Measurements from ENCODE around the gene ARFGAP3.

The ARFGAP3 gene

GRCh38 chr22:42871146-42872050 lies 14.3 kb upstream of the ARFGAP3 start:
- Histone ChIP-seq H3K4me1 (ENCODE audit: control insufficient read depth, insufficient read depth, low read length) (peaks cover 12% of the 10 kb centered on the region), H3K9ac (ENCODE audit: low read depth, low read length) (no peak overlapping the region), H3K4me2 (ENCODE audit: low read length) (no peak overlapping the region), H3K4me3 (ENCODE audit: low read length) (no peak overlapping the region), H3K36me3 (ENCODE audit: insufficient read depth, low read length) (peaks cover 33% of the 10 kb centered on the region), H3K27me3 (ENCODE audit: control insufficient read depth, insufficient read depth, low read length) (no peaks in the 10 kb centered on the region), H3K9me3 (replicated peaks; ENCODE audit: low read length) (no peaks in the 10 kb centered on the region)

GRCh38 chr22:42869888-42870480 lies 12.9 kb upstream of the ARFGAP3 start:
- H3K27me3 ChIP-seq (ENCODE audit: control insufficient read depth, insufficient read depth, low read length) = no peaks in the 10 kb centered on the region
- no peak overlapping the region for H3K4me3 ChIP-seq (ENCODE audit: low read length)
- no peaks in the 10 kb centered on the region for H3K9me3 ChIP-seq (replicated peaks; ENCODE audit: low read length)
- H3K36me3 ChIP-seq (ENCODE audit: insufficient read depth, low read length) = peaks cover 32% of the 10 kb centered on the region
- H3K9ac ChIP-seq (ENCODE audit: low read depth, low read length) = no peak overlapping the region
- H3K4me2 ChIP-seq (ENCODE audit: low read length) = no peak overlapping the region
- peaks cover 12% of the 10 kb centered on the region for H3K4me1 ChIP-seq (ENCODE audit: control insufficient read depth, insufficient read depth, low read length)

DNA sequence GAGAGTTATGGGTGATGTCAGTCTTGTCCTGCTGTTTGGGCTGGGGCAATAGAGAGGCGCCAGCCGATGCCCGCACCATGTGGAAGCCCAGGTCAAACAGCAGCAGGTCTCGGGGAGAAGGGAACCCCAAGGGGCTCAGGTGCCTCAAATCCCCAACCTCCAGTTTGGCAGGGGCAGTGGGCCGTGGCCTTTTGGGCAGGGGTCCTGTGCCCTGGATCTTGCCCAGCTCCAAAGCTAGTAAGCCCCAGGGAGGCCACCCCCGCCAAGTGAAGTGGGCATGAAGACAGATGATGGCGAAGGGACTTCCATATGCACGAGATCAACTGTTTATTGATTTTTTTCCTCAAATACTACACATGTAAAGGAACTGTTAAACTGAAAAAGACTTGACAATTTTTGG lies 12.4 kb upstream of the ARFGAP3 start:
- no peak overlapping the region for H3K4me2 ChIP-seq (ENCODE audit: low read length)
- peaks cover 12% of the 10 kb centered on the region for H3K4me1 ChIP-seq (ENCODE audit: control insufficient read depth, insufficient read depth, low read length)
- no peak overlapping the region for H3K9ac ChIP-seq (ENCODE audit: low read depth, low read length)
- peaks cover 31% of the 10 kb centered on the region for H3K36me3 ChIP-seq (ENCODE audit: insufficient read depth, low read length)
- no peaks in the 10 kb centered on the region for H3K9me3 ChIP-seq (replicated peaks; ENCODE audit: low read length)
- no peak overlapping the region for H3K4me3 ChIP-seq (ENCODE audit: low read length)
- H3K27me3 ChIP-seq (ENCODE audit: control insufficient read depth, insufficient read depth, low read length) = no peaks in the 10 kb centered on the region

GRCh38 chr22:42868751-42869251 lies 11.7 kb upstream of the ARFGAP3 start:
- Histone ChIP-seq H3K4me1 (ENCODE audit: control insufficient read depth, insufficient read depth, low read length) (peaks cover 14% of the 10 kb centered on the region), H3K9ac (ENCODE audit: low read depth, low read length) (no peak overlapping the region), H3K4me3 (ENCODE audit: low read length) (no peak overlapping the region), H3K27me3 (ENCODE audit: control insufficient read depth, insufficient read depth, low read length) (no peaks in the 10 kb centered on the region), H3K9me3 (replicated peaks; ENCODE audit: low read length) (no peaks in the 10 kb centered on the region), H3K36me3 (ENCODE audit: insufficient read depth, low read length) (peaks cover 26% of the 10 kb centered on the region), H3K4me2 (ENCODE audit: low read length) (no peak overlapping the region)

GRCh38 chr22:42866100-42866499 lies 9.0 kb upstream of the ARFGAP3 start:
- no peak overlapping the region for H3K9ac ChIP-seq (ENCODE audit: low read depth, low read length)
- H3K36me3 ChIP-seq (ENCODE audit: insufficient read depth, low read length) = peaks cover 8% of the 10 kb centered on the region
- no peak overlapping the region for H3K4me2 ChIP-seq (ENCODE audit: low read length)
- H3K4me3 ChIP-seq (ENCODE audit: low read length) = no peak overlapping the region
- peaks cover 34% of the 10 kb centered on the region for H3K4me1 ChIP-seq (ENCODE audit: control insufficient read depth, insufficient read depth, low read length)
- no peaks in the 10 kb centered on the region for H3K27me3 ChIP-seq (ENCODE audit: control insufficient read depth, insufficient read depth, low read length)
- H3K9me3 ChIP-seq (replicated peaks; ENCODE audit: low read length) = no peaks in the 10 kb centered on the region

GRCh38 chr22:42865536-42865935 lies 8.5 kb upstream of the ARFGAP3 start:
- no peaks in the 10 kb centered on the region for H3K27me3 ChIP-seq (ENCODE audit: control insufficient read depth, insufficient read depth, low read length)
- peaks cover 40% of the 10 kb centered on the region for H3K4me1 ChIP-seq (ENCODE audit: control insufficient read depth, insufficient read depth, low read length)
- H3K4me3 ChIP-seq (ENCODE audit: low read length) = no peak overlapping the region
- H3K9me3 ChIP-seq (replicated peaks; ENCODE audit: low read length) = no peaks in the 10 kb centered on the region
- peaks cover 2% of the 10 kb centered on the region for H3K36me3 ChIP-seq (ENCODE audit: insufficient read depth, low read length)
- no peak overlapping the region for H3K9ac ChIP-seq (ENCODE audit: low read depth, low read length)
- no peak overlapping the region for H3K4me2 ChIP-seq (ENCODE audit: low read length)

DNA sequence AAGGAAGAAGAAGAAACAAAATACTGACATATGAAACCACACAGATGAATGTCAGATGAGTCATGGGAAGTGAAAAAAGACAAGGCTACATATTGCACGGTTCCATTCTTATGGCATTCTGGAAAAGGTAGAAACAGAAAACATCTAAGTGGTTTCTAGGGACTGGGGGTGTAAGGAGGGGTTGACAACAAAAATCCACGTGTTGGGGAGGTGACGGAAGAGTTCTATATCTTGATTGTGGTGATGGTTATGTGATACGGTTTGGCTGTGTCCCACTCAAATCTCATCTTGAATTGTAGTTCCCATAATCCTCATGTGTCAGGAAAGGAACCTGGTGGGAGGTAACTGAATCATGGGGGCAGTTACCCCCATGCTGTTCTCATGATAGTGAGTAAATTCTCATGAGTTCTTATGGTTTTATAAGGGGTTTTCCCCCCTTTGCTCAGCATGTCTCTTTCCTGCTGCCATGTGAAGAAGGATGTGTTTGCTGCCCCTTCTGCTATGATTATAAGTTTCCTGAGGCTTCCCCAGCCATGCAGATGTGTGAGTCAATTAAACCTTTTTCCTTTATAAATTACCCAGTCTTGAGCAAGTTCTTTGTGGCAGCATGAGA lies 6.4 kb upstream of the ARFGAP3 start:
- H3K9ac ChIP-seq (ENCODE audit: low read depth, low read length) = peak overlapping the region; percentile 9
- H3K27me3 ChIP-seq (ENCODE audit: control insufficient read depth, insufficient read depth, low read length) = no peaks in the 10 kb centered on the region
- H3K4me2 ChIP-seq (ENCODE audit: low read length) = peak overlapping the region; percentile 16
- H3K36me3 ChIP-seq (ENCODE audit: insufficient read depth, low read length) = no peaks in the 10 kb centered on the region
- peaks cover 32% of the 10 kb centered on the region for H3K4me1 ChIP-seq (ENCODE audit: control insufficient read depth, insufficient read depth, low read length)
- no peaks in the 10 kb centered on the region for H3K9me3 ChIP-seq (replicated peaks; ENCODE audit: low read length)
- H3K4me3 ChIP-seq (ENCODE audit: low read length) = no peak overlapping the region

GRCh38 chr22:42862045-42862734 lies 5.1 kb upstream of the ARFGAP3 start:
- no peaks in the 10 kb centered on the region for H3K36me3 ChIP-seq (ENCODE audit: insufficient read depth, low read length)

GRCh38 chr22:42860968-42861367 lies 3.9 kb upstream of the ARFGAP3 start:
- H3K9me3 ChIP-seq (replicated peaks; ENCODE audit: low read length) = no peaks in the 10 kb centered on the region
- peaks cover 33% of the 10 kb centered on the region for H3K4me1 ChIP-seq (ENCODE audit: control insufficient read depth, insufficient read depth, low read length)
- no peaks in the 10 kb centered on the region for H3K36me3 ChIP-seq (ENCODE audit: insufficient read depth, low read length)
- H3K9ac ChIP-seq (ENCODE audit: low read depth, low read length) = peak overlapping the region; percentile 2
- H3K4me3 ChIP-seq (ENCODE audit: low read length) = no peak overlapping the region
- no peaks in the 10 kb centered on the region for H3K27me3 ChIP-seq (ENCODE audit: control insufficient read depth, insufficient read depth, low read length)
- H3K4me2 ChIP-seq (ENCODE audit: low read length) = no peak overlapping the region

More at GRCh38 chr22:42862045-42862734, 5.1 kb upstream of the ARFGAP3 start:
- Histone ChIP-seq H3K27me3 (ENCODE audit: control insufficient read depth, insufficient read depth, low read length) (no peaks in the 10 kb centered on the region), H3K9me3 (replicated peaks; ENCODE audit: low read length) (no peaks in the 10 kb centered on the region), H3K4me1 (ENCODE audit: control insufficient read depth, insufficient read depth, low read length) (peaks cover 33% of the 10 kb centered on the region), H3K9ac (ENCODE audit: low read depth, low read length) (no peak overlapping the region), H3K4me2 (ENCODE audit: low read length) (no peak overlapping the region), H3K4me3 (ENCODE audit: low read length) (no peak overlapping the region)

DNA sequence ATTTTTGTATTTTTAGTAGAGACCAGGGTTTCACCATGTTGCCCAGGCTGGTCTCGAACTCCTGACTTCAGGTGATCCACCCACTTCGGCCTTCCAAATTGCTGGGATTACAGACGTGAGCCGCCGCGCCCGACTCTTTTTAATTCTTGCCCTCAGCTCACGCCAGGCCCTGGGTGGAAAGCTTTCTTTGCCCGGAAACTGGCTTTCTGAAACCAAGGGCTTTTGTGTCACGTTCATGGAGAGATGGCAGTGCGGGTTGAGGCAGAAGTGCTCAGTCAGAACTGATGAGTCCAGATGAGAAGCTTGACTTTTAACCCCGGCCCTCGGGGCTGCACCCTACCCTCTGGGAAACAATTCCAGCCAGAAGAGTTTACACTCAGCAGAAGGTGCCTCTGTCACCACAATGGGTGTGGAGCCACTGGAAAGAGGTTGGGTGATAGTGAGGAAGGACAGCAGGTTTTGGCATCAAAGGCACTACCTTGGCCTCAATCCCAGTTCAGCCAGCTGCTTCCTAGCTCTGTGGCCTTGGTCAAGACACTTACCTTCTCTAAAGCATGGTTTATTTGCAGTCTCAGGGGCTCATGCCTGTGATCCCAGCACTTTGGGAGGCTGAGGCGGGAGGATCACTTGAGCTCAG lies 890 bp upstream of the ARFGAP3 start:
- no peaks in the 10 kb centered on the region for H3K27me3 ChIP-seq (ENCODE audit: control insufficient read depth, insufficient read depth, low read length)
- H3K36me3 ChIP-seq (ENCODE audit: insufficient read depth, low read length) = peaks cover 8% of the 10 kb centered on the region
- no peak overlapping the region for H3K4me3 ChIP-seq (ENCODE audit: low read length)
- peaks cover 29% of the 10 kb centered on the region for H3K4me1 ChIP-seq (ENCODE audit: control insufficient read depth, insufficient read depth, low read length)
- H3K9me3 ChIP-seq (replicated peaks; ENCODE audit: low read length) = no peaks in the 10 kb centered on the region
- H3K9ac ChIP-seq (ENCODE audit: low read depth, low read length) = no peak overlapping the region
- no peak overlapping the region for H3K4me2 ChIP-seq (ENCODE audit: low read length)

Data from skeletal muscle satellite cell (primary cell).